ENCODE results near the gene RAB11FIP4. TPM values are rescaled to one million over a fixed set of nuclear protein-coding genes. Genes with fewer than 3 reads are reported as not detected.

The RAB11FIP4 gene
- total RNA-seq, 1 experiment from 2014 or later = 48.8 TPM

DNA sequence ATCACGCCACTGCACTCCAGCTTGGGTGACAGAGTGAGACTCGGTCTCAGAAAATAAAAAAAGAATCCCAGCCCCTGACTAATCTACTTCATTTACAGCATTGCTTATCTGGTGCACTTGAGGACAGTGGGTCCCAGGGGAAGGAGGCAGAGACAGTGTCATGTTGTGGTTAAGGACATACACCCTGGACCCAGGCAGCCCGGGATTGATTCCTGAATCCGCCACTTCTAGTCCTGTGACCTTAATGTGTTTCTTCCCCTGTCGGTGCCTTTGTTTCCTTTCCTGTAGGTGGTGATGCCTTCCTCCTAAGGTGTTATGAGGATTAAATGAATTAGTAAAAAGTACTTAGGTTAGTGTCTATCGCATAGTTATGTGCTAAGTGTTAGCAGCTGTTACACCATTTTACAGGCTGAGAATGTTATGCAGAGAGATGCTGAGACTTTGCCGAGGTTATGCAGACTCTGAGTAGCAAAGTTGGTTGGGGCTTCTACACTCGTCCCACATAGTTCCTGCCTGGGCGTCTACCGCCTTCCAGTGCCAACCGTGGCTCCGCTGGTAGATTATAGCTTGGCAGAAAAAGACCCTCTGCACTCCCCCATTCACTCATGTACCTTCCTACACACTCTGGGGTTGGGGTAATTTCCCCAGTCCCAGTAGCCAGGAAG is 74.8 kb downstream of the RAB11FIP4 start:
- in situ Hi-C loops (cut with HindIII; ENCODE audit: low pct_unique_long_range_greater_than_20kb, low sequenced_read_pairs) = no loop called here
- no peak for DNase-seq (ENCODE audit: low read depth, low spot score)

- no peak for DNase-seq (ENCODE audit: low read depth, low spot score)
Measured at GRCh38 chr17:31467502-31468256, 76.2 kb downstream of the RAB11FIP4 start.

DNA sequence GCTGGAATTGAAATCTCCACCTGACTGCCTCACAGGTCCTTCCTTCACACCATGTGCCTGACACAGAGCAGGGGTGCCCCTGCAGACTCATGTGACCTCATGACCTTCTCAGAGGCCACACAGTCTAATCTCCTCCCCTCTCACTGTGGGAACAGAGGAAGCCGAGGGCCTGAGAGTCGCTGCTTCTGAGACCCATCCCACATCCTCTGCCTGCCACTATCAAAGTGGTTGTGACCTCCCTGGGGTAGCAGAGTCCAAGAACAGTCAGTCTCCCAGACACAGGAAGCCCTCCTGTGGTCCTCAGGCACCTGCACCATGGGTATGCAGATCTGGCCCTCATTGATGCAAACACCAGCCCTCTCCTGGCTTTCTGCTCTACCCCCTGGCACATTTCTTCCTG is 78.5 kb downstream of the RAB11FIP4 start:
- in situ Hi-C loops (cut with HindIII; ENCODE audit: low pct_unique_long_range_greater_than_20kb, low sequenced_read_pairs) = no loop called here
- DNase-seq (ENCODE audit: low read depth, low spot score) = no peak

More at GRCh38 chr17:31467502-31468256, 76.2 kb downstream of the RAB11FIP4 start:
- in situ Hi-C loops (cut with HindIII; ENCODE audit: low pct_unique_long_range_greater_than_20kb, low sequenced_read_pairs) = no loop called here

DNA sequence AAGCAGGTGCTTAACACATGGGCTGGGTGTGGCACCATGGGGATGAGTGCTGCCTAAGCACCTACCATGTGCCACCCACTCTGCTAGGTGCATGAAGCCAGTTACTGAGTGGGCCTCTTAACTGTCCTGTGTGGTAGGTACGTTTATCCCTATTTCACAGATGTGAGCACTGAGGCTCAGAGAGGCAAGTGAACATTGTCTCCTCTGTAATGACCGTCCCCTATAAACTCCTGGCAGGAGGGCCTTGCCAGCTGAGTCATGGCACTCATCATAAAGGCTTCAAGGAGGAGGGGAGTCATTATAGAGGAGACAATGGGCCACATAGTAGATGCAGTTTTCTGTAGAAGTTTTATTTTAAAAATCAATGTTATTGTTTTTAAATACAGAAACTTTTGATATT is 79.1 kb downstream of the RAB11FIP4 start:
- no peak for DNase-seq (ENCODE audit: low read depth, low spot score)
- in situ Hi-C loops (cut with HindIII; ENCODE audit: low pct_unique_long_range_greater_than_20kb, low sequenced_read_pairs) = no loop called here

DNA sequence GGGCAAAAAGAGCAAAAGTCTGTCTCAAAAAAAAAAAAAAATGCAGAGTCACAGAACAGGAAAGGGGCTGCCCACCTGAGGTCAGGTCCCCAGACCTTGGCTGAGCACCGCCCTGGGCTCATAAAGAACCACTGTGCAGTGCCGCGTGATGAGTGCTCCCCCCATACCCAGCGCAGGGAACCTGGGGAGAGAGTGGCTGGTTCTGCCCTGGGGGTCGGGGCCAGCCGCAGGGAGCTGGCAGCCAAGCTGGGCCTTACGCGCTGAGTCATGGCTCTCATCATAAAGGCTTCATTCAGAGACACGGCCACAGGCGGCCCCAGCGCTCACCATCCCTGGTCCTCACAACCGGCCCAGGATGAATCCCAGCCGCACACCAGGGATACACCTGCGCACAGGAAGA is 80.7 kb downstream of the RAB11FIP4 start:
- DNase-seq (ENCODE audit: low read depth, low spot score) = peak; percentile 79
- in situ Hi-C loops (cut with HindIII; ENCODE audit: low pct_unique_long_range_greater_than_20kb, low sequenced_read_pairs) = no loop called here

DNA sequence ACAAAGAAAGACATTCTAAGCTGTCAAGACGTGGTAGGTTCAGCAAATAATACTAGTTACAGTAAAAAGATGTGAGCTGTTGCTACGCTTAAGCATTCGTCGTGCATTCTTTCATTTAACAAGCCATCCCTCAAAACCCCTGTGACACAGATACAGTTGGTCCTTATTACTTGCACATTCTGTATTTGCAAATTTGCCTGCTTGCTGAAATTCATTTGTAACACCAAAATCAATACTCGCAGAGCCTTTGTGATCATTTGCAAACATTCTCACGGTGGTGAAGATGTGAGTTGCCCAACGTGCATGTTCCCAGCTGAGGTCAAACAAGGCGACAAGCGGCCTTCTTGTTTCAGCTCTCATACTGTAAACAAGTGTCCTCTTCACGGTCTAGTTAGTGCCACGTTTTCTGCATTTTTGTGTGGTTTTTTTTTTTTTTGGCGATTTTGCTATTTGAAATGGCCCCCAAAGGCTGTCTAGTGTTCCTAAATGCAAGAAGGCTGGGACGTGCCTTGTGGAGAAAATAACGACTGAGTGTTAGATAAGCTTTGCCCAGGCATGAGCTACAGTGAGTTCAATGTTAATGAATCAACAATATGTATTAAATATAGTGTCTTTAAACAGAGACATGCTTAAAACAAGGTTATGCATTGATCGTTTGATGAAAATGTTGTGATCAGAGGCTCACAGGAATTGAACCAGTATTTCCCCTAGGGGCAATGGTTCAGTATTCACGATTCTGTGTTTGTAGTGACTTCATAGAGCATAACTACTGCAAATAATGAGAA is 84.1 kb downstream of the RAB11FIP4 start:
- DNase-seq (ENCODE audit: low read depth, low spot score) = no peak
- in situ Hi-C loops (cut with HindIII; ENCODE audit: low pct_unique_long_range_greater_than_20kb, low sequenced_read_pairs) = no loop called here

GRCh38 chr17:31476525-31477416 is 85.3 kb downstream of the RAB11FIP4 start:
- DNase-seq (ENCODE audit: low read depth, low spot score) = no peak
- in situ Hi-C loops (cut with HindIII; ENCODE audit: low pct_unique_long_range_greater_than_20kb, low sequenced_read_pairs) = no loop called here

GRCh38 chr17:31477417-31478055 is 86.1 kb downstream of the RAB11FIP4 start:
- DNase-seq (ENCODE audit: low read depth, low spot score) = no peak
- in situ Hi-C loops (cut with HindIII; ENCODE audit: low pct_unique_long_range_greater_than_20kb, low sequenced_read_pairs) = no loop called here

- in situ Hi-C loops (cut with HindIII; ENCODE audit: low pct_unique_long_range_greater_than_20kb, low sequenced_read_pairs) = no loop called here
- no peak for DNase-seq (ENCODE audit: low read depth, low spot score)
Measured at GRCh38 chr17:31479062-31479408, 87.6 kb downstream of the RAB11FIP4 start.

GRCh38 chr17:31479524-31479923 is 88.0 kb downstream of the RAB11FIP4 start:
- in situ Hi-C loops (cut with HindIII; ENCODE audit: low pct_unique_long_range_greater_than_20kb, low sequenced_read_pairs) = no loop called here
- DNase-seq (ENCODE audit: low read depth, low spot score) = no peak

DNA sequence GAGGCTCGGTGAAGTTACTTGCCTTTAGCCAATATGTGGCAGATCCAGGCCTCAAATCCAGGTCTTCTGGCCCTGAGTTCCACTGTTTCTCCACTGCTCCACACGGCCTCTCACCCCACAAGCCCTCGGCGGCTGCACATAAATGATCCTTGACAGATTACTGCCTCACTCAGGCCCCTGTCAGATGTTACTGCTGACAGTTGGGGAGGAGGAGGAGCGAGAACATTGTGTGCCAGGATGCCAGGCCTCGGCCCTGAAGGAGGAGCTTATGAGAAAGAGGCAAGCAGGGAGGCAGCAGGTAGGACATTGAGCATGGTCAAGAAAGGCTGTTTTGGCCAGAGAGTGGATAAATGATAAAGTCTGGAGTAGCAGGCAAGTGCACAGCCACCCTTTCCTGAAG is 88.6 kb downstream of the RAB11FIP4 start:
- in situ Hi-C loops (cut with HindIII; ENCODE audit: low pct_unique_long_range_greater_than_20kb, low sequenced_read_pairs) = no loop called here
- no peak for DNase-seq (ENCODE audit: low read depth, low spot score)

GRCh38 chr17:31480904-31481782 is 89.7 kb downstream of the RAB11FIP4 start:
- in situ Hi-C loops (cut with HindIII; ENCODE audit: low pct_unique_long_range_greater_than_20kb, low sequenced_read_pairs) = no loop called here
- no peak for DNase-seq (ENCODE audit: low read depth, low spot score)

GRCh38 chr17:31481783-31482081 is 90.3 kb downstream of the RAB11FIP4 start:
- in situ Hi-C loops (cut with HindIII; ENCODE audit: low pct_unique_long_range_greater_than_20kb, low sequenced_read_pairs) = no loop called here
- DNase-seq (ENCODE audit: low read depth, low spot score) = no peak

GRCh38 chr17:31484821-31485220 is 93.3 kb downstream of the RAB11FIP4 start:
- in situ Hi-C loops (cut with HindIII; ENCODE audit: low pct_unique_long_range_greater_than_20kb, low sequenced_read_pairs) = no loop called here
- no peak for DNase-seq (ENCODE audit: low read depth, low spot score)

GRCh38 chr17:31486351-31487062 is 95.0 kb downstream of the RAB11FIP4 start:
- in situ Hi-C loops (cut with HindIII; ENCODE audit: low pct_unique_long_range_greater_than_20kb, low sequenced_read_pairs) = no loop called here
- no peak for DNase-seq (ENCODE audit: low read depth, low spot score)

DNA sequence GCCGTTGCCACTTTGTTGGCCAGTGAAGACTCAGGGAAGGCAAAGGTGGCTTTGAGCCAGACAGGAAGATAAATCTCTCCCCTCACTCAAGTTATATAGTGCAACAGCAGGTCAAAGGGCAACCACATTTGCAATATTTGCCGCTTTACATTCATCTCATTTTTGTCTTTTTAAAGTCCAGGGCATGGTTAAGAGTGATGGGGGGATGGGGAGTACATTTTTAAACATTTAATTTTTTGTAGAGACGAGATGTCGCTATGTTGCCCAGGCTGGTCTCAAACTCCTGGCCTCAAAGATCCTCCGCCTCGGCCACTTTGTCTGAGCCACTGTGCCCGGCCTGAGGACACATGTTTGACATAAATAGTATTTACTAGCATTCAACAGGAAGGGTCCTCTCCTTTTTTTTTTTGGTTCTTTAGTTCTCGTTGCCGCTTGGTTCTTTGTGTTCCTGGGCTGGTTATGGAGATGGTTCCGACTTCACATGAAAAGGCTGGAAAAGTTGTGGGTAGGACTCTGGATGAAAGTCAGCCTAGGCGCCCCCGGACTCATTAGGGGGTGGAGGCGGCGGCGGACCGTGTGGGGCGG is 95.7 kb downstream of the RAB11FIP4 start:
- in situ Hi-C loops (cut with HindIII; ENCODE audit: low pct_unique_long_range_greater_than_20kb, low sequenced_read_pairs) = no loop called here
- DNase-seq (ENCODE audit: low read depth, low spot score) = no peak
